CD4-positive, CD25-positive, alpha-beta regulatory T cell (primary cell): ENCODE data around the gene ADH6. TPM values are rescaled to one million over a fixed set of nuclear protein-coding genes. Genes with fewer than 3 reads are reported as not detected.

ENCODE experiments used
- ATAC-seq, 2 donors: fragments of 150-1000 bp; cut with Tn5 transposase; one replicate each; pipeline ENCODE4 v1.10.0; 2021; ENCODE audit warnings: low read depth in 2 of 2, moderate number of reproducible peaks in 2 of 2, moderate library complexity in 1 of 2
- DNase-seq, 3 donors: peaks; one replicate each; pipeline versions ENCODE4 v3.0.0 to v3.0.0-alpha.2; 2012 to 2022; ENCODE audit warnings: mixed read lengths in 1 of 3
- H3K27ac ChIP-seq: one replicate; pipeline ENCODE4 v1.7.0; 2013; ENCODE audit warnings: mild to moderate bottlenecking, low read length; ENCODE audit not compliant: insufficient read depth, poor library complexity, severe bottlenecking
- H3K27me3 ChIP-seq: one replicate; pipeline ENCODE4 v1.7.0; 2013; ENCODE audit warnings: low read length; ENCODE audit not compliant: control insufficient read depth, insufficient read depth
- H3K36me3 ChIP-seq: one replicate; pipeline ENCODE4 v1.7.0; 2013; ENCODE audit warnings: mild to moderate bottlenecking, low read length, moderate library complexity; ENCODE audit not compliant: control insufficient read depth, insufficient read depth
- H3K4me1 ChIP-seq: 2 replicates; pipeline ENCODE4 v1.7.0; 2013; ENCODE audit warnings: mild to moderate bottlenecking, low read length; ENCODE audit not compliant: insufficient read depth, control insufficient read depth, poor library complexity, severe bottlenecking
- H3K4me3 ChIP-seq: one replicate; pipeline ENCODE4 v1.7.0; 2013; ENCODE audit warnings: low read depth, mild to moderate bottlenecking, low read length, moderate library complexity
- H3K9me3 ChIP-seq, 2 experiments: 1 replicate in 1 of 2; 2 replicates in 1 of 2; pipeline ENCODE4 v1.7.0; 2013; ENCODE audit warnings: low read length in 2 of 2, mild to moderate bottlenecking in 1 of 2, moderate library complexity in 1 of 2; ENCODE audit not compliant: control insufficient read depth in 2 of 2
- H3K27ac Mint-ChIP-seq, 3 donors: one replicate each; pipeline ENCODE4 v1.8.0; 2020 to 2022; ENCODE audit warnings: mild to moderate bottlenecking in 3 of 3, mixed read lengths in 3 of 3, moderate library complexity in 2 of 3
- H3K27me3 Mint-ChIP-seq: one replicate; pipeline ENCODE4 v1.8.0; 2022; ENCODE audit warnings: mild to moderate bottlenecking, mixed read lengths
- H3K36me3 Mint-ChIP-seq: one replicate; pipeline ENCODE4 v1.8.0; 2020; ENCODE audit warnings: mixed read lengths
- H3K4me1 Mint-ChIP-seq, 4 donors: one replicate each; pipeline ENCODE4 v1.8.0; 2020 to 2022; ENCODE audit warnings: mixed read lengths in 4 of 4, mild to moderate bottlenecking in 1 of 4
- H3K4me3 Mint-ChIP-seq, 4 donors: one replicate each; pipeline ENCODE4 v1.8.0; 2020 to 2022; ENCODE audit warnings: mild to moderate bottlenecking in 4 of 4, mixed read lengths in 4 of 4, moderate library complexity in 3 of 4
- H3K9me3 Mint-ChIP-seq, 7 donors: one replicate each; pipeline ENCODE4 v1.8.0; 2020 to 2022; ENCODE audit warnings: mixed read lengths in 7 of 7, mild to moderate bottlenecking in 3 of 7, moderate library complexity in 2 of 7
- polyA plus RNA-seq, 4 donors: library from polyadenylated mRNA; unstranded; fragments of 300-500 nt; fragmentation: Illumina TruSeq; gene quantifications; one replicate each; pipeline ENCODE4 v1.2.3, GENCODE V29; 2021
- total RNA-seq: library from RNA; stranded (reverse); gene quantifications from one replicate; pipeline ENCODE4 v1.2.3, GENCODE V29; 2022

ADH6 gene
- total and polyA plus RNA-seq, 5 donors from 2014 or later: not detected

- peaks cover 11% of the 10 kb centered on the region for H3K27me3 Mint-ChIP-seq
- no peak overlapping the region for H3K4me3 Mint-ChIP-seq
- ATAC-seq: no peak
- DNase-seq: no peak
- no peaks in the 10 kb centered on the region for H3K36me3 Mint-ChIP-seq
- Histone ChIP-seq H3K9me3 (no peaks in the 10 kb centered on the region), H3K4me1 (no peaks in the 10 kb centered on the region), H3K4me3 (no peak overlapping the region), H3K36me3 (no peaks in the 10 kb centered on the region), H3K27ac (no peak overlapping the region), H3K27me3 (no peaks in the 10 kb centered on the region)
- H3K27ac Mint-ChIP-seq: no peak overlapping the region
- no peaks in the 10 kb centered on the region for H3K4me1 Mint-ChIP-seq
- H3K9me3 Mint-ChIP-seq: peaks cover 0 to 1% (median 0%) of the 10 kb centered on the region in 7 donors
These were observed 11.8 kb downstream of the ADH6 start for GRCh38 chr4:99207069-99207743.

- Mint-ChIP-seq H3K4me3 (no peak overlapping the region), H3K36me3 (no peaks in the 10 kb centered on the region), H3K27ac (no peak overlapping the region), H3K27me3 (peaks cover 10% of the 10 kb centered on the region), H3K4me1 (no peaks in the 10 kb centered on the region), H3K9me3 (peaks cover 0 to 1% (median 0%) of the 10 kb centered on the region in 7 donors)
- Histone ChIP-seq H3K27ac (no peak overlapping the region), H3K4me3 (no peak overlapping the region), H3K27me3 (no peaks in the 10 kb centered on the region), H3K9me3 (no peaks in the 10 kb centered on the region), H3K4me1 (no peaks in the 10 kb centered on the region), H3K36me3 (no peaks in the 10 kb centered on the region)
- no peak for ATAC-seq
- no peak for DNase-seq
These were observed 13.7 kb downstream of the ADH6 start for GRCh38 chr4:99205153-99205979.

- Histone ChIP-seq H3K27ac (no peak overlapping the region), H3K36me3 (no peaks in the 10 kb centered on the region), H3K4me3 (no peak overlapping the region), H3K4me1 (no peaks in the 10 kb centered on the region), H3K27me3 (no peaks in the 10 kb centered on the region), H3K9me3 (no peaks in the 10 kb centered on the region)
- peaks cover 4% of the 10 kb centered on the region for H3K27me3 Mint-ChIP-seq
- no peak for ATAC-seq
- no peak for DNase-seq
- no peak overlapping the region for H3K27ac Mint-ChIP-seq
- H3K4me1 Mint-ChIP-seq: no peaks in the 10 kb centered on the region
- no peak overlapping the region for H3K4me3 Mint-ChIP-seq
- no peaks in the 10 kb centered on the region for H3K36me3 Mint-ChIP-seq
- peaks cover 0 to 1% (median 0%) of the 10 kb centered on the region in 7 donors for H3K9me3 Mint-ChIP-seq
These were observed 16.5 kb downstream of the ADH6 start for GRCh38 chr4:99202536-99202935.

GRCh38 chr4:99202094-99202493 lies 17.0 kb downstream of the ADH6 start:
- Mint-ChIP-seq H3K9me3 (peaks cover 0 to 1% (median 0%) of the 10 kb centered on the region in 7 donors), H3K27me3 (peaks cover 4% of the 10 kb centered on the region), H3K27ac (no peak overlapping the region), H3K4me1 (no peaks in the 10 kb centered on the region), H3K4me3 (no peak overlapping the region), H3K36me3 (no peaks in the 10 kb centered on the region)
- Histone ChIP-seq H3K4me1 (no peaks in the 10 kb centered on the region), H3K36me3 (no peaks in the 10 kb centered on the region), H3K4me3 (no peak overlapping the region), H3K9me3 (no peaks in the 10 kb centered on the region), H3K27me3 (no peaks in the 10 kb centered on the region), H3K27ac (no peak overlapping the region)
- ATAC-seq: no peak
- no peak for DNase-seq

GRCh38 chr4:99201690-99202089 lies 17.4 kb downstream of the ADH6 start:
- Mint-ChIP-seq H3K9me3 (peaks cover 0 to 1% (median 0%) of the 10 kb centered on the region in 7 donors), H3K27me3 (peaks cover 4% of the 10 kb centered on the region), H3K27ac (no peak overlapping the region), H3K36me3 (no peaks in the 10 kb centered on the region), H3K4me1 (no peaks in the 10 kb centered on the region), H3K4me3 (no peak overlapping the region)
- no peaks in the 10 kb centered on the region for H3K9me3 ChIP-seq
- H3K4me1 ChIP-seq: no peaks in the 10 kb centered on the region
- no peak for ATAC-seq
- no peaks in the 10 kb centered on the region for H3K27me3 ChIP-seq
- no peak for DNase-seq
- H3K4me3 ChIP-seq: no peak overlapping the region
- no peak overlapping the region for H3K27ac ChIP-seq
- no peaks in the 10 kb centered on the region for H3K36me3 ChIP-seq

GRCh38 chr4:99200138-99200537 lies 18.9 kb downstream of the ADH6 start:
- no peaks in the 10 kb centered on the region for H3K36me3 Mint-ChIP-seq
- Histone ChIP-seq H3K9me3 (no peaks in the 10 kb centered on the region), H3K27ac (no peak overlapping the region), H3K27me3 (no peaks in the 10 kb centered on the region), H3K4me1 (no peaks in the 10 kb centered on the region), H3K4me3 (no peak overlapping the region), H3K36me3 (no peaks in the 10 kb centered on the region)
- peaks cover 4% of the 10 kb centered on the region for H3K27me3 Mint-ChIP-seq
- no peak overlapping the region for H3K27ac Mint-ChIP-seq
- no peak for DNase-seq
- peaks cover 0 to 4% (median 0%) of the 10 kb centered on the region in 7 donors for H3K9me3 Mint-ChIP-seq
- no peak for ATAC-seq
- H3K4me1 Mint-ChIP-seq: no peaks in the 10 kb centered on the region
- no peak overlapping the region for H3K4me3 Mint-ChIP-seq

GRCh38 chr4:99190336-99190735 lies 28.7 kb downstream of the ADH6 start:
- Histone ChIP-seq H3K27me3 (no peaks in the 10 kb centered on the region), H3K9me3 (peaks cover 0 to 6% of the 10 kb centered on the region in 2 experiments), H3K4me3 (no peak overlapping the region), H3K27ac (no peak overlapping the region), H3K36me3 (no peaks in the 10 kb centered on the region), H3K4me1 (no peaks in the 10 kb centered on the region)
- Mint-ChIP-seq H3K4me3 (no peak overlapping the region), H3K4me1 (no peaks in the 10 kb centered on the region), H3K27me3 (peaks cover 5% of the 10 kb centered on the region), H3K27ac (peak overlapping the region in 1 of 3 donors; percentile 3), H3K9me3 (peaks cover 0 to 40% (median 6%) of the 10 kb centered on the region in 7 donors), H3K36me3 (peaks cover 9% of the 10 kb centered on the region)
- ATAC-seq: no peak
- DNase-seq: no peak
